Testis (tissue), 3 donors: Measurements from ENCODE around the gene VPS35L. TPM values are rescaled to one million over a fixed set of nuclear protein-coding genes. Genes with fewer than 3 reads are reported as not detected.

ENCODE experiments used
- DNase-seq: peaks from one replicate; pipeline ENCODE4 v3.0.0-alpha.2; 2019
- H3K27ac ChIP-seq, 2 donors: fragments of 200-600 bp; sonication (generic); one replicate each; pipeline ENCODE4 v1.5.1; 2019
- H3K27me3 ChIP-seq: fragments of 200-600 bp; sonication (generic); one replicate; pipeline ENCODE4 v1.5.1; 2019
- H3K36me3 ChIP-seq: fragments of 200-600 bp; sonication (generic); one replicate; pipeline ENCODE4 v1.5.1; 2017; ENCODE audit warnings: low read depth; ENCODE audit errors: missing control alignments
- H3K4me1 ChIP-seq: fragments of 200-600 bp; sonication (generic); one replicate; pipeline ENCODE4 v1.5.1; 2019
- H3K4me3 ChIP-seq, 2 donors: fragments of 200-600 bp; sonication (generic); one replicate each; pipeline ENCODE4 v1.5.1; 2017 to 2019
- H3K9me3 ChIP-seq: fragments of 200-600 bp; sonication (generic); one replicate; pipeline ENCODE4 v1.5.1; 2017
- CTCF ChIP-seq, 3 experiments: fragments of 450-650 bp in 2 of 3; fragments of 200-600 bp in 1 of 3; sonication (generic) in 1 of 3; IDR thresholded peaks; one replicate each; pipeline ENCODE4 v1.5.1; 2016 to 2019; ENCODE audit warnings: antibody characterized with exemption in 3 of 3, mild to moderate bottlenecking in 2 of 3, moderate library complexity in 1 of 3
- POLR2A ChIP-seq: fragments of 450-650 bp; IDR thresholded peaks from one replicate; pipeline ENCODE4 v1.6.1; 2017; ENCODE audit warnings: antibody characterized with exemption, mild to moderate bottlenecking, moderate library complexity
- WGBS, 2 donors: methylation state at CpG; one replicate each; pipeline ENCODE4 v1.1.5; 2018; 5-methylcytosine and 5-hydroxymethylcytosine counted together
- intact Hi-C: fragments of 100-400 bp; cut with DNase I; formaldehyde crosslinking; loops from one replicate; pipeline ENCODE4 v1.15.1; 2023; ENCODE audit warnings: low total_unique reads
- polyA plus RNA-seq: library from polyadenylated mRNA; stranded (reverse); fragments of 350-450 nt; fragmentation: Illumina TruSeq; extraction: RNeasy Lipid Tissue Mini Kit (QIAGEN cat#74804); gene quantifications from one replicate; pipeline ENCODE4 v1.2.3, GENCODE V29; 2014; ENCODE audit warnings: low read depth, low replicate concordance; ENCODE audit not compliant: insufficient read depth
- total RNA-seq, 2 donors: library from RNA; depleted of rRNA; stranded (reverse); fragments of >200 nt; gene quantifications; one replicate each; pipeline ENCODE4 v1.2.3, GENCODE V29; 2016

Gene VPS35L
- total and polyA plus RNA-seq, 3 donors from 2014 or later = 76.1 to 88.9 (median 80.5) TPM

DNA sequence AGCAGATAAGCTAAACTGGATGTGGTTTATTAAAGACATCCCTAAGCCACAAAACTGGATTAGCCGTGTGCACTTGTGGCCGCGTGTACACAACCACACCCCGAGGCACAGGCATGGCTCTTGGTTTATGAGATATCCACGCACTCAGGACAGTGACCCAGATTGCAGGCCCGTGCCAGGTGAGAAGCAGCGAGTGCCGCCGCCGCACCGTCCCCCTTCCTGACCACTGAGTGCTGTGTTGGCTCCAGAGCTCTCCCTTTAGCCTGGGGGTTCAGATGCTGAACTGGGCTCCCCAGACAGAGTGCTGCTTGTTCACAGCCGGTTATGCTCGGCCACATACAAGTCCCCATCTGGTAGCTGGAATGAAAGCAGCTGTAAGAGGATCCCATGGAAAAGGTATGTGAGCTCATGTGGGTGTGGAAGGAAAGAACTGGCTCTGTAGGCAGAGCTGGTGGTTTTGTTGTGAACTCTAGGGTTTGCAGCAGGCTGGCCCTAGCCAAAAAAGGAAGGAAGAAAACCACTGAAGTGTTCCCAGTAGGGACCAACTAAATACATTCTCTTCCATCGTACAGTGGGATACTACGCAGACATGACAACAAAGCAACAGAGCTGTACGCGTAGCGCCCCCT lies 133.0 kb downstream of the VPS35L start:
- H3K4me1 ChIP-seq = peaks cover 32% of the 10 kb centered on the region
- H3K27ac ChIP-seq = peak overlapping the region in 1 of 2 donors; percentile 43
- H3K9me3 ChIP-seq = no peaks in the 10 kb centered on the region
- no peaks in the 10 kb centered on the region for H3K36me3 ChIP-seq
- TF ChIP-seq CTCF (IDR thresholded peaks at IDR 0.05) (no peak), POLR2A (no peak)
- H3K27me3 ChIP-seq = no peaks in the 10 kb centered on the region
- DNase-seq = no peak
- WGBS, 2 donors = 88 to 91% methylated on average over 15 to 18 of the region's 18 CpGs
- H3K4me3 ChIP-seq = no peak overlapping the region
- intact Hi-C loops = no loop called here

DNA sequence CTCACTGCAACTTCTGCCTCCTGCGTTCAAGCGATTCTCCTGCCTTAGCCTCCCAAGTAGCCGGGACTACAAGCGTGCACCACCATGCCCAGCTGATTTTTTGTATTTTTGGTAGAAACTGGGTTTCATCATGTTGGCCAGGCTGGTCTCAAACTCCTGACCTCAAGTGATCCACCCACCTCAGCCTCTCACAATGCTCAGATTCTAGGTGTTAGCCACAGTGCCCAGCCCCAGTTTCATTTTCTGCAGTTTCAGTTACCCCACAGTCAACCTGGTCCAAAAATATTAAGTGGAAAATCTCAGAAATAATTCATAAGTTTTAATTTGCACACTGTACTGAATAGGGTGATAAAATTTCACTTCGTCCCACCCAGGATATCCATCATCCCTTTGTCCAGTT lies 133.8 kb downstream of the VPS35L start:
- H3K9me3 ChIP-seq = no peaks in the 10 kb centered on the region
- DNase-seq = no peak
- intact Hi-C loops = no loop called here
- H3K27ac ChIP-seq = peak overlapping the region; percentile 77 to 92
- peaks cover 32% of the 10 kb centered on the region for H3K4me1 ChIP-seq
- no peak for TF ChIP-seq POLR2A
- TF ChIP-seq CTCF (IDR thresholded peaks at IDR 0.05) = no peak
- H3K36me3 ChIP-seq = no peaks in the 10 kb centered on the region
- H3K27me3 ChIP-seq = no peaks in the 10 kb centered on the region
- no peak overlapping the region for H3K4me3 ChIP-seq
- WGBS, 2 donors = 92 to 99% methylated on average over 5 of the region's 5 CpGs

- no peak for TF ChIP-seq CTCF (IDR thresholded peaks at IDR 0.05)
- TF ChIP-seq POLR2A = no peak
Observed at GRCh38 chr16:19690196-19690595, 134.7 kb downstream of the VPS35L start.

GRCh38 chr16:19691161-19691711 lies 135.7 kb downstream of the VPS35L start:
- peaks cover 37% of the 10 kb centered on the region for H3K4me1 ChIP-seq
- intact Hi-C loops = loop anchor here (10.0 kb wide), 1 partner anchor 46 kb away; no protein-coding TSS in a partner anchor
- 47 to 55% methylated on average over 14 of the region's 14 CpGs for WGBS, 2 donors
- peak overlapping the region; percentile 77 to 92 for H3K27ac ChIP-seq
- H3K4me3 ChIP-seq = no peak overlapping the region
- H3K9me3 ChIP-seq = no peaks in the 10 kb centered on the region
- H3K27me3 ChIP-seq = no peaks in the 10 kb centered on the region
- no peaks in the 10 kb centered on the region for H3K36me3 ChIP-seq
- TF ChIP-seq POLR2A (no peak), CTCF (IDR thresholded peaks at IDR 0.05) (no peak)
- DNase-seq = peak; percentile 81

More at GRCh38 chr16:19690196-19690595, 134.7 kb downstream of the VPS35L start:
- peak; percentile 85 for DNase-seq
- WGBS, 2 donors = 40 to 61% methylated on average over 4 of the region's 4 CpGs
- Histone ChIP-seq H3K36me3 (no peaks in the 10 kb centered on the region), H3K27me3 (no peaks in the 10 kb centered on the region), H3K9me3 (no peaks in the 10 kb centered on the region), H3K4me1 (peaks cover 32% of the 10 kb centered on the region), H3K4me3 (no peak overlapping the region), H3K27ac (peak overlapping the region; percentile 77 to 92)
- intact Hi-C loops = loop anchor here (10.0 kb wide), 1 partner anchor 45 kb away; no protein-coding TSS in a partner anchor
